ENCODE measurements around the gene GPR18. TPM values are rescaled to one million over a fixed set of nuclear protein-coding genes. Genes with fewer than 3 reads are reported as not detected.

GPR18 gene
- total and polyA plus RNA-seq, 11 donors, result 0.04 to 1.1 (median 0.34) TPM; not detected in 8

DNA sequence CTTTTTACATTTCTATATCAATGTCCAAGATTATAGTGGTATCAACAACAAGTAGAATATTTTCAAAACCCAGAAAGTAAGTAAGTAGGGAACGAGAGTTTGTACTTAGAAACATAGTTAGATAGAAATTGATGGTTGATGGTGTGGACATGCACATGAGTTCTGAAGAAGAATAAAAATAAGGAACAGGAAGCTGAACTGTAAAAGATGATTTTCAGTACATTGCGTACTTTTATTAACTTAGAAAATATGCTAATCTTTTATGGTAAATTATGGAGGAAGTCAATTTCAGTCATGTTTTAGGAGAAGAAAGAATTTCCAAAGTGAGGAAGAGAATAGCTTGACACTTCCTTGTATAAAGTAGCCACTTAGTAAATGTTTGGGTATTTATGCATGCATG lies 12.3 kb upstream of the GPR18 start:
- Histone ChIP-seq H3K4me3 (no peak overlapping the region), H3K27ac (peak overlapping the region in 4 of 12 donors; percentile 6 to 85 (median 14)), H3K4me1 (peaks cover 0 to 42% (median 0%) of the 10 kb centered on the region in 12 donors), H3K9me3 (peaks cover 0 to 11% (median 2%) of the 10 kb centered on the region in 12 donors), H3K36me3 (peaks cover 0 to 6% (median 0%) of the 10 kb centered on the region in 9 donors), H3K27me3 (no peaks in the 10 kb centered on the region)
- 75 to 93% (median 88%) methylated on average over 2 of the region's 2 CpGs for WGBS, 4 donors
- ATAC-seq (no peak), DNase-seq (no peak)
- intact Hi-C loops (cut with DNase I), result loop anchor here in 5 of 10 donors (1.0 to 10.0 kb wide), 5 partner anchors 94 to 168 kb away; no protein-coding TSS in a partner anchor
- TF ChIP-seq, protein P1, sequence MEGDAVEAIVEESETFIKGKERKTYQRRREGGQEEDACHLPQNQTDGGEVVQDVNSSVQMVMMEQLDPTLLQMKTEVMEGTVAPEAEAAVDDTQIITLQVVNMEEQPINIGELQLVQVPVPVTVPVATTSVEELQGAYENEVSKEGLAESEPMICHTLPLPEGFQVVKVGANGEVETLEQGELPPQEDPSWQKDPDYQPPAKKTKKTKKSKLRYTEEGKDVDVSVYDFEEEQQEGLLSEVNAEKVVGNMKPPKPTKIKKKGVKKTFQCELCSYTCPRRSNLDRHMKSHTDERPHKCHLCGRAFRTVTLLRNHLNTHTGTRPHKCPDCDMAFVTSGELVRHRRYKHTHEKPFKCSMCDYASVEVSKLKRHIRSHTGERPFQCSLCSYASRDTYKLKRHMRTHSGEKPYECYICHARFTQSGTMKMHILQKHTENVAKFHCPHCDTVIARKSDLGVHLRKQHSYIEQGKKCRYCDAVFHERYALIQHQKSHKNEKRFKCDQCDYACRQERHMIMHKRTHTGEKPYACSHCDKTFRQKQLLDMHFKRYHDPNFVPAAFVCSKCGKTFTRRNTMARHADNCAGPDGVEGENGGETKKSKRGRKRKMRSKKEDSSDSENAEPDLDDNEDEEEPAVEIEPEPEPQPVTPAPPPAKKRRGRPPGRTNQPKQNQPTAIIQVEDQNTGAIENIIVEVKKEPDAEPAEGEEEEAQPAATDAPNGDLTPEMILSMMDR (IDR thresholded peaks at IDR 0.05), result no peak
- TF ChIP-seq POLR2A (IDR thresholded peaks at IDR 0.05), result no peak

GRCh38 chr13:99269627-99270241 lies 11.6 kb upstream of the GPR18 start:
- H3K27me3 ChIP-seq, result no peaks in the 10 kb centered on the region
- TF ChIP-seq, protein P1 (IDR thresholded peaks at IDR 0.05), result peak; percentile 45 to 79 (median 65)
- no peak for TF ChIP-seq POLR2A (IDR thresholded peaks at IDR 0.05)
- 73 to 78% (median 76%) methylated on average over 3 of the region's 3 CpGs for WGBS, 4 donors
- ATAC-seq, result peak in 3 of 4 donors; percentile 54 to 77 (median 70)
- intact Hi-C loops (cut with DNase I), result loop anchor here (1.0 to 10.0 kb wide), 8 partner anchors 67 to 169 kb away; partner anchors contain the start of gene UBAC2 (in 1 of the 10)
- peaks cover 0 to 38% (median 0%) of the 10 kb centered on the region in 12 donors for H3K4me1 ChIP-seq
- H3K27ac ChIP-seq, result peak overlapping the region in 2 of 12 donors; percentile 21 to 85
- H3K4me3 ChIP-seq, result no peak overlapping the region
- no peak for DNase-seq
- peaks cover 0 to 11% (median 2%) of the 10 kb centered on the region in 12 donors for H3K9me3 ChIP-seq
- H3K36me3 ChIP-seq, result peaks cover 0 to 6% (median 0%) of the 10 kb centered on the region in 9 donors

DNA sequence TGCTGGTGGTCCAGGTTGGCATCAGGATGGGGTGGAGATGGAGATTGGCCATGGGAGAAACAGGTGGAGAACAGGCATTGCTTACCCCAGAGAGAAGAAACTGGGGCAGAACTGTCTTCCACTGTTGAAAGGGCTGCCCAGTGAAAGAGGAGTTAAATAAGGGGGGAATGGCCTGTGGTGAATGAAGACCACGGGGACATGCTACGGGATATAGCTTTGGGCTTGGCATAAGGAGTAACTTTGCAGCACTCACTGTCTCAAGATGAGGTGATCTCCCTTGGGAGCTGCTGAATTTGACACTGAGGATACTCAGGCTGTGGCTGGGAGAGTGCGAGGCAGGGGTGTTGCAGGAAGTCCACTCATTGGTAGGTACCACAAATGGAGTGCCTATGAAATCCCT lies 10.6 kb upstream of the GPR18 start:
- no peak overlapping the region for H3K27ac ChIP-seq
- TF ChIP-seq, protein P1 (IDR thresholded peaks at IDR 0.05), result no peak
- no peak for TF ChIP-seq POLR2A (IDR thresholded peaks at IDR 0.05)
- ATAC-seq, result no peak
- peaks cover 0 to 41% (median 7%) of the 10 kb centered on the region in 12 donors for H3K4me1 ChIP-seq
- no peaks in the 10 kb centered on the region for H3K27me3 ChIP-seq
- DNase-seq, result no peak
- intact Hi-C loops (cut with DNase I), result loop anchor here in 8 of 10 donors (1.0 to 5.0 kb wide), 5 partner anchors 67 to 168 kb away; partner anchors contain the start of gene UBAC2 (in 1 of the 8)
- no peak overlapping the region for H3K4me3 ChIP-seq
- WGBS, 4 donors, result 62 to 86% (median 77%) methylated on average over 3 of the region's 3 CpGs
- peaks cover 0 to 11% (median 2%) of the 10 kb centered on the region in 12 donors for H3K9me3 ChIP-seq
- H3K36me3 ChIP-seq, result peaks cover 0 to 6% (median 0%) of the 10 kb centered on the region in 9 donors

- Histone ChIP-seq H3K4me1 (peaks cover 0 to 45% (median 10%) of the 10 kb centered on the region in 12 donors), H3K36me3 (peaks cover 0 to 6% (median 0%) of the 10 kb centered on the region in 9 donors), H3K4me3 (no peak overlapping the region), H3K27ac (no peak overlapping the region), H3K9me3 (peaks cover 0 to 11% (median 2%) of the 10 kb centered on the region in 12 donors), H3K27me3 (no peaks in the 10 kb centered on the region)
- no peak for TF ChIP-seq POLR2A (IDR thresholded peaks at IDR 0.05)
- TF ChIP-seq, protein P1 (IDR thresholded peaks at IDR 0.05), result no peak
- ATAC-seq (no peak), DNase-seq (no peak)
- WGBS, 4 donors, result 92 to 98% (median 93%) methylated on average over 4 of the region's 4 CpGs
- intact Hi-C loops (cut with DNase I), result loop anchor here in 9 of 10 donors (2.0 to 5.0 kb wide), 7 partner anchors 66 to 169 kb away; partner anchors contain the start of gene UBAC2 (in 1 of the 9)
These were observed 9.7 kb upstream of the GPR18 start for GRCh38 chr13:99267927-99268326.
